ENCODE data around the gene SNRPN. TPM values are rescaled to one million over a fixed set of nuclear protein-coding genes. Genes with fewer than 3 reads are reported as not detected.
A peak's percentile ranks its signal among the peaks of the same experiment; 100 is the strongest.

SNRPN gene
- total RNA-seq, 1 donor from 2014 or later, result 442 TPM

- peak overlapping the region; percentile 91 for H3K27ac ChIP-seq
- TF ChIP-seq EZH2 (IDR thresholded peaks at IDR 0.05), result no peak
- no peak for TF ChIP-seq EZH2phosphoT487 (IDR thresholded peaks at IDR 0.05)
- TF ChIP-seq CTCF (IDR thresholded peaks at IDR 0.05), result no peak
- H2AFZ ChIP-seq (replicated peaks), result no peak overlapping the region
- H3K4me1 ChIP-seq, result peaks cover 31% of the 10 kb centered on the region
- H3K4me2 ChIP-seq, result peak overlapping the region; percentile 82
- H3K4me3 ChIP-seq, result peak overlapping the region; percentile 77
- H3K27me3 ChIP-seq, result no peaks in the 10 kb centered on the region
- Mint-ChIP-seq H3K4me3 (peak overlapping the region; percentile 91), H3K27me3 (ENCODE audit: insufficient read depth, low read depth) (peaks cover 7% of the 10 kb centered on the region), H3K36me3 (peaks cover 15% of the 10 kb centered on the region), H3K27ac (peak overlapping the region; percentile 94), H3K9me3 (peaks cover 34% of the 10 kb centered on the region), H3K4me1 (peaks cover 3% of the 10 kb centered on the region)
- peaks cover 18% of the 10 kb centered on the region for H4K20me1 ChIP-seq (ENCODE audit: low read depth)
- H3F3A ChIP-seq (ENCODE audit: low read depth), result peaks cover 42% of the 10 kb centered on the region
- H3K79me2 ChIP-seq (ENCODE audit: low read depth), result peaks cover 87% of the 10 kb centered on the region
- no peaks in the 10 kb centered on the region for H3K9me3 ChIP-seq (ENCODE audit: low read depth)
- no peaks in the 10 kb centered on the region for H3K36me3 ChIP-seq
- peak overlapping the region; percentile 80 for H3K9ac ChIP-seq
- DNase-seq (ENCODE audit: low spot score), result peak; percentile 6
Observed at GRCh38 chr15:24955531-24955921, 739 bp downstream of the SNRPN start.

GRCh38 chr15:24956111-24956838 lies 1.5 kb downstream of the SNRPN start:
- Mint-ChIP-seq H3K36me3 (peaks cover 16% of the 10 kb centered on the region), H3K4me3 (peak overlapping the region; percentile 91), H3K27me3 (ENCODE audit: insufficient read depth, low read depth) (peaks cover 7% of the 10 kb centered on the region), H3K9me3 (peaks cover 38% of the 10 kb centered on the region), H3K27ac (peak overlapping the region; percentile 79), H3K4me1 (peaks cover under 1% of the 10 kb centered on the region)
- peak overlapping the region; percentile 91 for H3K27ac ChIP-seq
- peak overlapping the region; percentile 77 for H3K4me3 ChIP-seq
- no peaks in the 10 kb centered on the region for H3K36me3 ChIP-seq
- H3K79me2 ChIP-seq (ENCODE audit: low read depth), result peaks cover 95% of the 10 kb centered on the region
- peaks cover 34% of the 10 kb centered on the region for H3F3A ChIP-seq (ENCODE audit: low read depth)
- H2AFZ ChIP-seq (replicated peaks), result no peak overlapping the region
- no peaks in the 10 kb centered on the region for H3K27me3 ChIP-seq
- peak overlapping the region; percentile 82 for H3K4me2 ChIP-seq
- H3K4me1 ChIP-seq, result peaks cover 31% of the 10 kb centered on the region
- peak overlapping the region; percentile 80 for H3K9ac ChIP-seq
- TF ChIP-seq CTCF (IDR thresholded peaks at IDR 0.05), result no peak
- no peak for TF ChIP-seq EZH2phosphoT487 (IDR thresholded peaks at IDR 0.05)
- TF ChIP-seq EZH2 (IDR thresholded peaks at IDR 0.05), result no peak
- no peaks in the 10 kb centered on the region for H3K9me3 ChIP-seq (ENCODE audit: low read depth)
- peaks cover 26% of the 10 kb centered on the region for H4K20me1 ChIP-seq (ENCODE audit: low read depth)
- peak; percentile 89 for DNase-seq (ENCODE audit: low spot score)

- Histone ChIP-seq H3K9me3 (ENCODE audit: low read depth) (no peaks in the 10 kb centered on the region), H3K4me3 (peak overlapping the region; percentile 77), H3K27ac (peak overlapping the region; percentile 91), H3F3A (ENCODE audit: low read depth) (peaks cover 24% of the 10 kb centered on the region), H3K4me2 (peak overlapping the region; percentile 82), H3K79me2 (ENCODE audit: low read depth) (peaks cover 98% of the 10 kb centered on the region), H3K27me3 (no peaks in the 10 kb centered on the region), H2AFZ (replicated peaks) (no peak overlapping the region), H4K20me1 (ENCODE audit: low read depth) (peaks cover 35% of the 10 kb centered on the region), H3K4me1 (peaks cover 17% of the 10 kb centered on the region), H3K36me3 (peaks cover 10% of the 10 kb centered on the region), H3K9ac (peak overlapping the region; percentile 46)
- Mint-ChIP-seq H3K4me3 (peak overlapping the region; percentile 91), H3K9me3 (peaks cover 40% of the 10 kb centered on the region), H3K27me3 (ENCODE audit: insufficient read depth, low read depth) (peaks cover 7% of the 10 kb centered on the region), H3K27ac (no peak overlapping the region), H3K36me3 (peaks cover 21% of the 10 kb centered on the region), H3K4me1 (no peaks in the 10 kb centered on the region)
- no peak for TF ChIP-seq CTCF (IDR thresholded peaks at IDR 0.05)
- TF ChIP-seq EZH2 (IDR thresholded peaks at IDR 0.05), result no peak
- TF ChIP-seq EZH2phosphoT487 (IDR thresholded peaks at IDR 0.05), result no peak
- peak; percentile 31 for DNase-seq (ENCODE audit: low spot score)
Observed at GRCh38 chr15:24957691-24958090, 2.9 kb downstream of the SNRPN start.

Data from neural progenitor cell (in vitro differentiated cells).